ENCODE results near the gene ATP2C1.
A peak's percentile ranks its signal among the peaks of the same experiment; 100 is the strongest.
"Not testable (repeated sequence)": the region's sequence is repeated elsewhere in the genome, so short reads cannot be mapped to it uniquely, and the experiment has no call there.

Gene ATP2C1

GRCh38 chr3:130893376-130894129 is at the start of gene ATP2C1:
Gene ATP2C1, plus strand, starts transcription at chr3:130894084. Its CDS starts 686 bp downstream, at chr3:130894770.
- DNase-seq (ENCODE audit: low read depth in 3 of 3, low spot score in 1 of 3): peak; percentile 73 to 81 (median 74)

GRCh38 chr3:130844462-130844861 is 49.4 kb upstream of the ATP2C1 start:
- no peak for DNase-seq (ENCODE audit: low read depth in 3 of 3, low spot score in 1 of 3)

- no peak for DNase-seq (ENCODE audit: low read depth in 3 of 3, low spot score in 1 of 3)
Measured at GRCh38 chr3:130846181-130846580, 47.7 kb upstream of the ATP2C1 start.

GRCh38 chr3:130849091-130849552 is 44.8 kb upstream of the ATP2C1 start:
- DNase-seq (ENCODE audit: low read depth in 3 of 3, low spot score in 1 of 3): no peak

- DNase-seq (ENCODE audit: low read depth in 3 of 3, low spot score in 1 of 3): peak in 1 of 3 donors; percentile 7
Measured at GRCh38 chr3:130850044-130850797, 43.7 kb upstream of the ATP2C1 start.

DNA sequence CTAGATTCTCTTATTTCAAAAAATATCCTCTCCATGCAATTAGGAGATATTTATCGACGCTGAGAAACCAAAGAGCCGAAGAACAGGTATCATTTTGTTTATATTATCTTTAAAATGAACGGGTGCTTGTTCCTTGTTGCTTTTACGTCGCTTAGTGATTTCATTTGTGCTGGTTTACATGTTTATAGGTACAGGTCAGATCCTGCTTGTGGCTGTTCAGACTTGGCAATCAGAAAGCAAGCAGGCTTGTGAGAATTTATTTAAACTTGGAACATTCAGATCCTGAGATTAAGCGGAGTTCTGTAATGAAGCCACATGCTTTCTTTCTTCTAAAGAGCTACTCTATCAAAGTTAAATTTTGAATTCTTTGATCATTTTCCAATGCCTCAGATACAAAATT is 43.0 kb upstream of the ATP2C1 start:
- DNase-seq (ENCODE audit: low read depth in 3 of 3, low spot score in 1 of 3): no peak

GRCh38 chr3:130851277-130851676 is 42.6 kb upstream of the ATP2C1 start:
- no peak for DNase-seq (ENCODE audit: low read depth in 3 of 3, low spot score in 1 of 3)

- no peak for DNase-seq (ENCODE audit: low read depth in 3 of 3, low spot score in 1 of 3)
Measured at GRCh38 chr3:130853581-130853980, 40.3 kb upstream of the ATP2C1 start.

GRCh38 chr3:130854208-130854864 is 39.5 kb upstream of the ATP2C1 start:
- DNase-seq (ENCODE audit: low read depth in 3 of 3, low spot score in 1 of 3): no peak

DNA sequence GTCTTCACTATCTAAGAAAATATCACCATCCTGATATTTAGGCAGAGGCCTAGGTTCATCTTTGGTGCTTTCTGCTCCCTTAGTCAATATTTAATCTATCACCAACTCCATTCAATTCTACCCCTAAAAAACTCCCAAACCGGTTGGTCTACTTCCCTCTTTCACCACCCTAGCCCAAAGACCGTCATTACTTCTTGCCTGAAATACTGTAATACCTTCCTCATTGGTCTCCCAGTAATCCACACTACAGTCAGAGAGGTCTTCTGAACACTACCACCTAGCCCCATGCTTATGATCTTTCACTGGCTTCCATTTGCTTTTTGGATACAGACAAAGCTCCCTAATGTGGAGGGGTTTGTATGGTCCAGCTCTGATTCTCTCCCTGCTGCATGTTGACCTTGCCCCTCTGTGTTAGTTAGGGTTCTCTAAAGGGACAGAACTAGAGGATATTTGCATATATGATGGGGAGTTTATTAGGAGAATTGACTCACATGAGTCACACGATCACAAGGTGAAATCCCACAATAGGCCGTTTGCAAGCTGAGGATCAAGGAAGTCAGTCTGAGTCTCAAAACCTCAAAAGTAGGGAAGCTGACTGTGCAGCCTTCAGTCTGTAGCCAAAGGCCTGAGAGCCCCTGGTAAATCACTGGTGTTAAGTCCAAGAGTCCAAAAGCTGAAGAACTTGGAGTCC is 36.4 kb upstream of the ATP2C1 start:
- no peak for DNase-seq (ENCODE audit: low read depth in 3 of 3, low spot score in 1 of 3)

GRCh38 chr3:130862130-130862529 is 31.8 kb upstream of the ATP2C1 start:
- not testable (repeated sequence) for DNase-seq (ENCODE audit: low read depth in 3 of 3, low spot score in 1 of 3)

DNA sequence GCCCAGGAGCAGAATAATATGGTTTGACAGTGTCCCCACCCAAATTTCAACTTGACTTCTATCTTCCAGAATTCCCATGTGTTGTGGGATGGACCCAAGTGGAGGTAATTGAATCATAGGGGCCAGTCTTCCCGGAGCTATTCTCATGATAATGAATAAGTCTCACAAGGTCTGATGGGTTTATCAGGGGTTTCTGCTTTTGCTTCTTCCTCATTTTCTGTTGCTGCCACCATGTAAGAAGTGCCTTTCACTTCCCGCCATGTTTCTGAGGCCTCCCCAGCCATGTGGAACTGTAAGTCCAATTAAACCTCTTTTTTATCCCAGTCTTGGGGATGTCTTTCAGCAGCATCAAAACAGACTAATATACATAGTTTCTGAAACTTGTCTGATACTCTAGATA is 28.4 kb upstream of the ATP2C1 start:
- DNase-seq (ENCODE audit: low read depth in 3 of 3, low spot score in 1 of 3): no peak

DNA sequence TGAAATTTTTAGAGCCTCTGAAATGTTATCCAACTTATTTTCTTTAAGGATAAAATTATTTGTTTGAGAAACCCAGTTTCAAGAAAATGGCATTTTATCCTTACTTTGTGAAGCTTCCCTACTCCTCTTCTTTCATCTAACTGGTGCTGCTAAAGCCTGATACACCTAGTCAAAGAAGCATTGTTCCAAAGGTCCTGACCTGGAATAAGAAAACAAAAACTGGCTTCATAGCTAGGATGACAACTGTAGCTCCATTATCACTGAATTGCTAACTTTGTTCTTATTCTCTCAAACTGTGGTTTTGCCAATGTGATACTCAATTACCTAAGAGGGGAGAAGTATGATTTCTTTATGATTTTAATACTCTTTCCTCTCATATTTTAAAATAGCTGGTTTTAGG is 27.6 kb upstream of the ATP2C1 start:
- no peak for DNase-seq (ENCODE audit: low read depth in 3 of 3, low spot score in 1 of 3)

DNA sequence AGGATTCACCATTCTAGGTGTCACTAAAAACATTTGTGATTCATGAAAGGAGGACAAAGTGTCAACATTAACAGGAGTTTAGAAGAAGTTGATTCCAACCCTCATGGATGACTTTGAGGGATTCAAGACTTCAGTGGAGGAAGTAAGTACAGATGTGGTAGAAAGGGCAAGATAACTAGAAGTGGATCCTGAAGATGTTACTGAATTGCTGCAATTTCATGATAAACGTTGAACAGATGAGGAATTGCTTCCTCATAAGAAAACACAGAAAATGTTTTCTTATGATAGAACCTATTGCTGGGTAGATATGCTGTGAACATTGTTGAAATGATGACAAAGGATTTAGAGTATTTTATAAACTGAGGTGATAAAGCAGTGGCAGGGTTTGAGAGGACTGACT is 23.5 kb upstream of the ATP2C1 start:
- no peak for DNase-seq (ENCODE audit: low read depth in 3 of 3, low spot score in 1 of 3)

DNA sequence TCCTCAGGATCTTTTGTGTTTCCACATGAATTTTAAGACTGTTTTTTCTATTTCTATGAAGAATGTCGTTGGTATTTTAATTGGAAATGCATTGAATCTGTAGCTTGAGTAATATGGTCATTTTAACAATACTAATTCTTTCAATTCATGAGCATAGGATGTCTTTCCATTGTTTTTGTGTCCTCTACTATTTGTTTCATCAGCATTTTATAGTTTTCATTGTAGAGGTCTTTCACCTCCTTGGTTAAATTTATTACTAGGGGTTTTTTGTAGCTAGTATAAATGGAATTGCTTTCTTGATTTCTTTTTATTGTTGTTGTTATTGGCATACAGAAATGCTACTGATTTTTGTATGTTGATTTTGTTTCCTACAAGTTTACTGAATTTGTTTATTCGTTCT is 17.3 kb upstream of the ATP2C1 start:
- DNase-seq (ENCODE audit: low read depth in 3 of 3, low spot score in 1 of 3): no peak

DNA sequence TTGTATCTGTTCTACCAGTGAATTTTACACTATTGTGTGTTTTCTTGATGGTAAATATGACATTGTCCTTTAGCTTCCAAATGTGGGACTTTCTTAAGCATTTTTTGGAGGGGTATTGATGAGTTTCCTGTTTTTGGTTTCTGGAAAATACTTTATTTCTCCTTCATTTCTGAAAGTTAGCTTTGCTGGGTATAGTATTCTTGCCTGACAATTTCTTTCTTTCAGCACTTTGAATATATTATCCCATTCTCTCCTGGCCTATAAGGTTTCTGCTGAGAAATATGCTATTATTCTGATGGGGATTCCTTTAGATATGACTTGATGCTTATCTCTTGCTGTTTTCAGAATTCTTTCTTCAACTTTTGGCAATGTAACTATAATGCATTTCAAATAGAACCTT is 15.4 kb upstream of the ATP2C1 start:
- no peak for DNase-seq (ENCODE audit: low read depth in 3 of 3, low spot score in 1 of 3)

DNA sequence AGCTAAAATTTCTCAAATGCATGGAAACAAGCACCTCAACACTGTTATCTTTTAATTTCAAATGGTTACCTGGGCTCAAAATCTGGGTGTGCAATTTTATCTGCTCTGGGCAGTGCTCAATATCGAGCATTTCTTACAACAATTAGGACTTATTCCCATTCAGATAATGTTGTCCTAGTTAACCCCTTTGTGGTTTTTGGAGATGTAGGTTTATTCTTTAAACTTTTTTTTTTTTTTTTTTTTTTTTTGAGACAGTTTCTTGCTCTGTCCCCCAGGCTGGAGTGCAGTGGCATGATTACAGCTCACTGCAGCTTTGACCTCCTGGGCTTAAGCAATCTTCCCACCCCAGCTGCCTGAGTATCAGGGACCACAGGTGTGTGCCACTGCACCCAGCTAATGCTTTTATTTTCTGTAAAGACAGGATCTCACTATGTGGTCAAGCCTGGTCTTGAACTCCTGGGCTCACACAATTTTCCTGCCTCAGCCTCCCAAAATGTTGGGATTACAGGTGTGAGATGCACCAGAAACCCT is 4.4 kb upstream of the ATP2C1 start:
- DNase-seq (ENCODE audit: low read depth in 3 of 3, low spot score in 1 of 3): no peak

- peak in 1 of 3 donors; percentile 14 for DNase-seq (ENCODE audit: low read depth in 3 of 3, low spot score in 1 of 3)
Measured at GRCh38 chr3:130892759-130893375, 1.0 kb upstream of the ATP2C1 start.

- DNase-seq (ENCODE audit: low read depth in 3 of 3, low spot score in 1 of 3): peak in 2 of 3 donors; percentile 5 to 14
Measured at GRCh38 chr3:130894130-130894985, 474 bp downstream of the ATP2C1 start.

DNA sequence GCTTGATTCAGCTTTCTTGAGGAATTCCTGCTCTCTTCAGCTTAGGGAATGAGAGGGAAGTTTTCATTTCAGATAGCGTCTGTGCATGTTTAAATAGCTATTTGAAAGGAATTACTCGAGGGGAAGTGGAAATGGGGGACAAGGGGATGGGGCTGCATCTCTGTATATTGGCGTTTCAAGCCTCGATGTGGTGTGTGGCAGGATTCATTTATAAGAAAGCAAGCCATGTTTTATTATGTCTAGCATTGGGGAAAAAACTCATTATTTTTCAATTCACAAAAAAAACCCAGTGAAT is 1.0 kb downstream of the ATP2C1 start:
- DNase-seq (ENCODE audit: low read depth in 3 of 3, low spot score in 1 of 3): no peak
